ENCODE results near the gene SLC35G4.

- no peak for TF ChIP-seq CTCF (IDR thresholded peaks at IDR 0.05; ENCODE audit: insufficient read depth, low read length)
- TF ChIP-seq POLR2AphosphoS5 (IDR thresholded peaks at IDR 0.05; ENCODE audit: low read depth) = no peak
Measured at GRCh38 chr18:11567396-11567795, 42.0 kb upstream of the SLC35G4 start.

Measured in HL-60 (cell line).